CD4-positive, alpha-beta T cell treated with Interleukin-1 beta for 1 hour (primary cell): ENCODE results near the gene RETREG1.
"Not testable (repeated sequence)": the region's sequence is repeated elsewhere in the genome, so short reads cannot be mapped to it uniquely, and the experiment has no call there.

Source experiments
- DNase-seq, 2 donors: peaks; one replicate each; pipeline ENCODE4 v3.0.0-alpha.2; 2020 to 2022

The RETREG1 gene

DNA sequence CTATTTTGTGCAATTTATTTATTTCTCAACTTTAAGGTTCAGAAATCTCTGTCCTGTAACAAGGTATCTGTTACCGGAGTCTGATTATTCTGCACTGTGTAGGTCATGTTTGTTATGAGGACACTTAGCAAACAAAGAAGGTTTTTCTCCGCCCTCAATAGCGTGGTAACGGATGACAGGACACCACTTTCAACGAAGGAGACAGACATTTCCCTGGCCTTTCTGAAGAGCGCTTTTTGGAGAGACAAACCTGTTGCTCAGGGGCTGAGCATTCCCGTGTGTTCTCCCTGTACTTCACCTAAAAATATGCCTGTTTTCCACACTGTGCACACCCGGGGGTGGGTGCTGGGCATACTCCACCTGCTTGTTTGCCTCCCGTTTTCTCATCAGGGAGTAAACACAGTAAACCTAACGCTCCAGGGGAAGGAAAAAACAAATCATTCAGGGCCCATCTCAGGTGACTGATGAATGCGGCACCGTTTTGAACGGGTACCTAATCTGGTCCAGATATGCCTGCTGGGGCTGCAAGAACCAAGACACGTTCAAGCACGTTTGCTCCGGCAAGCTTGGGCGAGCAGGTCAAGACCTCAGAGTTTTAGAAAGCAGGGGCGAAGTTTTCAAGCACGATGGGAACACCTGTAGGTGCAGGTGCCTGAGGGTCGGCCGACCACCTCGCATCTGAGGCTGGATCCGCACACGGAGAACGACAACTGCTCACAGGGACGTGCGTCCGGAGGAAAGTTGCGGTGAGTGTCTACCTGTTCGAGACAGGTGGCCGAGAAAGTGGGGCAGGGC is 859 bp downstream of the RETREG1 start:
- DNase-seq, result peak in 1 of 2 donors; percentile 12

DNA sequence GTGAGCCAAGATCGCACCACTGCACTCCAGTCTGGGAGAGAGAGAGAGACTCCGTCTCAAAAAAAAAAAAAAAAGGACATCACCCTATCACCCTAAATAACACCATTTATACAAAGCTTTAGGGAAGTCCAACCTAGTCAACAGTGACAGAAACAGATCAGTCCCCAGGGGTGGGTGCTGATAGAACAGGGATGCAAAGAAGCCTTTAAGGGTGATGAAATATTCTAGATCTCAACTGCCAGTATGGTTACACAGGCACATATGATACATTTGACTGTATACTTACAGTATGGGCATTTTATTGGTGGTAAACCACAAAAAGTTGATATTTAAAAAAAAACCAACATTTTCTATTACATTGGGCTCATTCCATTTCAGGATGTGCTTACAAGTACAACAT is 4.8 kb downstream of the RETREG1 start:
- no peak for DNase-seq

DNA sequence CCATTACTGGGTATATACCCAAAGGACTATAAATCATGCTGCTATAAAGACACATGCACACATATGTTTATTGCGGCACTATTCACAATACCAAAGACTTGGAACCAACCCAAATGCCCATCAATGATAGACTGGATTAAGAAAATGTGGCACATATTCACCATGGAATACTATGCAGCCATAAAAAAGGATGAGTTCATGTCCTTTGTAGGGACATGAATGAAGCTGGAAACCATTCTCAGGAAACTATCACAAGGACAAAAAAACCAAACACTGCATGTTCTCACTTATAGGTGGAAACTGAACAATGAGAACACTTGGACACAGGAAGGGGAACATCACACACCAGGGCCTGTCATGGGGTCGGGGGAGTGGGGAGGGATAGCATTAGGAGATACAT is 5.9 kb downstream of the RETREG1 start:
- not testable (repeated sequence) for DNase-seq

DNA sequence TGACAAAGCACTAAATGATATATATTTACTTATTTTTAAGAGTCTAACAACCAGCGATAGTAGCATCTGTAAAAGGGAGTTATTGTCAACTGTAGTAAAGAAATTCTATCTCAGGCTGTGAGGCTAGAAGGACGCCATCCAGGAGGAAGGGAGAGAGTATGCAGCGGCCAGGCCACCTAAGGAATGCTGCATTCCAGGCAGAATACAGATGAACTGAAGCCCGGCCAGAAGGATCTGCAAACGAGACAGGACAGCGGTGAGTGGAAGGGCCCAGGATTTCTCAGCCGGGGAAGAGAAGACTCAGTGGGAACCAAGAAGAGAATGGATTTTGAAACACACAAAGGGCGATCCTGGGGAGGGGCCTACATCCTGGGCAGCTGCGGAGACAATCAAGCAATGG is 7.4 kb downstream of the RETREG1 start:
- no peak for DNase-seq

DNA sequence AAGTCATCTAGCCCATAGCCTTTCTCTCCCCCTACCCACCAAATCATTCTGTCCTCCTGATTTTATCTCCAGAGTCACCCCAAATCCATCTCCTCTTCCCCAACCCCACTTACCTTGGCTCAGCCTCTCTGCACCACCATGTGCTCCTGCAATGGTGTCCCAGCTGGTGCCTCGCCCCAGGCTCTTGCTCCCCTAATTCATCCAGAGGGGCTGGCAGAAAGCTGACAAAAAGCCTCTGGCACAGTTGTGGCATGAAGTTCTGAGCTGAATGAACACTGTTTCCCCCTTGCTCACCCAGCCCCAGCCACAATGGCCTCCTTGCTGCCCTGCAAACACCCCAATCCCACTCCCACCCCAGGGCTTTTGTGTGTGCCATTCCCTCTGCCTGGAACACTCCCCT is 10.2 kb downstream of the RETREG1 start:
- DNase-seq, result no peak

DNA sequence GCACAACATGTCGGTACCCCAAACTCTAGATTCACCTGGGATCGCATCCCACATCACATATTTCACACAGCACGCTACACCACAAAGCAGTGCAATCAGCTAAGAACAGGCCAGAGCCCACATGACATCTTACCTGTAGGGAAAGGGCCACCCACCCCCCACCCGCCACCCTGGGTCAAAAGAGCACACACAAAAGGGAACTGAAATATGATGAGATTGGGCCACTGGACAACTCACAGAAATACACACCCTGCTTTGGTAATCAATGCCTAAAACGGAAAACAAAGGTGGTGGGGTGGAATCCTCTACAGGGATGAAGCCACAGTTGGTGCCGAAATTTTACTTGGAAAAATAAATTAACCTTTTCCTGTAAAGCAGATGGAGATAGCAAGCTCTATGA is 13.1 kb downstream of the RETREG1 start:
- DNase-seq, result no peak

DNA sequence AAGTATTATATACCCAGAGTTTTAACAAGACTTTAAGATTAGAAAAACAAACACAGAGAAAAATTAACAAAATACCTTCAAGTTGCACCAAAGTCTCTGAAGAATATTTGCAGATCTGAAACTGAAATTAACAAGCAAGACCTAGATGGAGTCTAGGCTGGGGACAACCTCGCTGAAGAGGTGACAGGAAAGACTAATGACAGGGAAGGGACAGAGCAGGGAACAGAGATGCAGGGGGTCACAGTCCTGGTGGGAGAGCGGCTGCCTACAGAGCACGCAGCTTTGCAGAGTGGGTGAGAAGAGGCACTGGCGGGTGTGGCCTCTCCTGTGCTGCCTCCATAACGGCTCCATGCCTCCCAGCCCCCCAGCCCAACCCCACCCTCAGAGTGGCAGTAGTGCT is 13.5 kb downstream of the RETREG1 start:
- no peak for DNase-seq

DNA sequence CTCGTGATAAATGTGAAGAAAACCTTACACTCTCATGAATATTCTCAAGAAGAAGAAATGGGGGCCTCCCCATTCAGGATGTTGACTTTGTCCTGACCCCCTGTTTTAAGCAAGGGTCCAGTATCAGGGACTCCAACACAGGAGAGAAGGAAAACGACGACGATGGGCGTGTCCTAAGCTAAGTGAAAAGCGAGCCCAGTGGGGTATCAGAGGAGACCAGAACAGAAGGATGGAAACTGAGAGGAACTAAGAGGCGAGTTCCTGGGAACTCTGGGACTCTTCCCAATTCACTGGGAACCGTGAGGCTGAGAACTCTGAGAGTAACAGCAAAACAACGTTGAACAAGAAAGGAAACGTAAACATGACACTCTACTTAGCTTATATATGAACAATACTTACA is 14.6 kb downstream of the RETREG1 start:
- no peak for DNase-seq

DNA sequence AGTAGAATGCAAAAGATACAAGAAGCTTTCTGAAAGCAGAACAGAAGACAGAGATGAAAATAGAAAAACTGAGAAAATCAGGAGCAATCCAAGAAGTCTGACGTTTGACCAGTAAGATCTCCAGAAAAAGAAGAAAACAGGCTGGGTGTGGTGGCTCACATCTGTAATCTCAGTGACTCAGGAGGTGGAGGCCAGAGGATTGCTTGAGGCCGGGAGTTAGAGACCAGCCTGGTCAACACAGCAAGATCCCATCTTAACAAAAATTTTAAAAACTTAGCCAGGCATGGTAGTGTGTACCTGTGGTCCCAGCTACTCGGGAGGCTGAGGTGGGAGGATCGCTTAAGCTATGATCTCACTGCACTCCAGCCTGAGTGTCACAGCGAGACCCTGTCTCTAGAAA is 15.9 kb downstream of the RETREG1 start:
- no peak for DNase-seq

DNA sequence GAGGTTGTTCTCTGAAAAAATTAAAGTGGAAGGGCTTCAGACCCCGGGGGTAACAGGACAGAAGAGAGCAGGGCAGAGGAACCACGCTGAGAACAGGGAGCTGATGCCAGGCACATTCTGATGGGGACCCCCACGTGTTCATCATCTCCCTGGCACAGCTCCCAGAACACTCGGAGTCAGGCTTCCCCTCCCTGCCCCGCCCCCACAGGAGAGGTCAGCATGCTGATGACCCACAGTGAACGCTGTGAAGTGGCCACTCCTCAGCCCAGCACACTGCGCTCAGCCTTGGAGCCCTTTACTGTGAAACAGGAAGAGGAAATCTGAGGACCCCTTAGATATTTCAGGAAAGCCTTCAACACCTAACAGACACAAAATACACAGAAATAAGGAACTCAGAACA is 16.4 kb downstream of the RETREG1 start:
- peak in 1 of 2 donors; percentile 26 for DNase-seq

DNA sequence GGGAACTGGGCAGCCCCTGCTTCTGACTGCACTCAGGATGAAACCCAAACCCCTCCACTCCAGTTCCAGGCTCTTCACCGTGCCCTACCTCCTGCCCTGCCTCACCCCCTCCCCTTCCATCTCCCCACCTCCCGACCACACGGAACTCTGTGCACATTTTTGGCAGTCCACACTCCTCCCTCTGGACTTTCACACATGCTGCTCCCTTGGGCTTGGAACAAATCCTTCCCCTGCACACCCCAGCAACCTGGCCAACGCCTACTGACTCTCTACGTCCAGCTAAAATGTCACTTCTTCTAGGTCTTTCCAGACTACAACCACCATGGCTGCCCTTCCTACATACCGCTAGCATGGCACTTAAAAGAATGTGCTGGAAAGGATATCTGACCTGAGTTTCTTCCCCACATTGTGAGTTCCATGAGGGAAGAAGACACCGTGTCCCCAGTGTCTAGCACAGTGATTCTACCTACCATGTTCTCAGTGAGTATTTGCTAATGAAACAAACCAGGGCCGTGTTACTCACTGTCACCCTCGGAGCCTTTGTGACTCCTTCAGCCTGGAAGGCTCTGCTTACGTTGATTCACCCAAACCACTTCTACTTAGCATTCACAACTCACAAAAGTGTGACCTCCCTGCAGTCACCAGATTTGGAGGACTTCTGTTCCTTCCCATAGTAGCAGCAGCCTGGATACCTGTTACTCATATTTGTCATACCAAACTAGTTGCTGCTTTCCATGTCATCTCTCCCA is 18.7 kb downstream of the RETREG1 start:
- DNase-seq, result no peak

DNA sequence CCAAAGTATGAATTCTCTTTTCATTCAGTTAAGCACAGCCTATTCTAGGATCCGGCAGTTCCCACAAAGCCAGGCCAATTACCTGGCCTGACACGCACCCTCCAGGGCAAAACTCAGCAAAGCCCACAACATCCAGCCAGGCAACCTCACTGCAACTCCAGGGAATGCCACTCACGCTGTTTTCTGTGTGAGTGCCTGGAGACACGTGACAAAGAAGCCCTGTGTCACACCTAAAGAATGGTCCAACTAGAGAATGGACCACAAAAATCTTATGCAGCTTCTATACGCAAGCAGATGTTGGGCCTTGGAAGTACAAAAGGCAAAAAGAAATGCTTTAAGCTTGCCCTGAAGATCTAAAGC is 20.2 kb downstream of the RETREG1 start:
- DNase-seq, result no peak

DNA sequence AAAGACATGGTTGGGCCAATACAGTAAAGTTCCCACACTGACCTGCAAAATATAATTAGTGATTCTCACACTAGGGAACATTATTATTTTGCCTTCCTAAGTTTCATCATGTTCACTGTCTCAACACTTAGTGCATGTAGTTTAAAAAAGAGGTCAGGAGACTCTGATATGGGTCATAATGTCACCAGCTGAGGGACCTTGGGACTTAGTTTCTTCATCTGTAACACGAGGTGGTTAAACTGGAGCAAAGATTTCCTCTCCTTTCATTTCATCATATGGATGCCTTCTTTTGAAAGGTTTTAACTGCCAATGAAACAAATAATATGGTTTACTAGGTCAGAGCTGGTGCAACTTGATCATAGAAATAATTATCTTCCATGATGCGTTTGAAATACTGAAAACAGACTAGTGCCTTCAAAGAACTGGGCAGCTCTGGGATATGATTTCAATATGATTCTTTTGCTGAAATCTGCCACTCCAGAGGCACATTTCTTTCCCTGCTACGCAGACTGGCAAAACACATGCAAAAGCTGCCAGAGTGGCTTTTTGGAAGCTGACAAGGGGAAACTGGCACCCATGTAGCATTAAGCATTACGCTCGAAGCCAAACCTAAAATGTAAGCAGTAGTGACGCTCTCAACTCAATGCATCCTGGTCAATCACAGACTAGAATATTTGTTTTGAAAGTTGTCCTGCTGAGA is 20.8 kb downstream of the RETREG1 start:
- DNase-seq, result no peak

DNA sequence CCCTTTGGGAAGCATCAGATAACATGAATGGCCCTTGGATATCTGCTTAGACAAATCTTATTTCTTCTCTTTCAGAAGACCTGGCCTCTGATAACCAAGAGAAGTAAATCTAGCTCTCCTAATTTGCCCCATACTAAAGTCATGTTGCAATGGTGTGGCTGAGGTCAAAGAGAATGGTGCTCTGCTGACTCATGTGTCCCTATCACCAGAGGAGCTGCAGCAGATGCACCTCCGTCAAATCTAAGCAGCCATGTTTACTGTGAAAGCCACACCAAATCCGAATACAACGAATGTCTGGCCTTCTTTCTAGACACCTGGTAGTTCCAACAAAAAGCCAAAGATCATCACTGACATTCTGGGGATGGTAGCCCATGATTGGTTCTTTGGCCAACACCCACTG is 23.2 kb downstream of the RETREG1 start:
- DNase-seq, result no peak

DNA sequence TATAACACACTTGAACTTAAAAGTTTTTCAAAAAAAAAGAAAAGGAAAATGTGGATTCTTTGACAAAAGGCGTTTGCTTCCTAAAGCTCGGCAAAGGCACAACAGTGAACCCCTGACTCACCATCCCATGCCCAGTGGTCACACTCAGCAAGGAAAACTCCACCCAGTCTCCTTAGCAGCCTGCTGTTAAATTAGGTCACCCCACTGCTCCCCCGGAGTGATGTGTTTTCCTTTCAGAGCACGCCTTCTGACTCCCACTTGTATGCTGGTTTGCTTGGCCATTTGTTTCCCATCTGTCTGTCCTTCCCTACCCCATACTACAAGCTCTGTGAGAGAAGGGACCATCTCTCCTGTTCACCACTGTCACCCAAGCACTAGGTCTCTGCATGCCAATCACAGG is 23.8 kb downstream of the RETREG1 start:
- DNase-seq, result no peak

DNA sequence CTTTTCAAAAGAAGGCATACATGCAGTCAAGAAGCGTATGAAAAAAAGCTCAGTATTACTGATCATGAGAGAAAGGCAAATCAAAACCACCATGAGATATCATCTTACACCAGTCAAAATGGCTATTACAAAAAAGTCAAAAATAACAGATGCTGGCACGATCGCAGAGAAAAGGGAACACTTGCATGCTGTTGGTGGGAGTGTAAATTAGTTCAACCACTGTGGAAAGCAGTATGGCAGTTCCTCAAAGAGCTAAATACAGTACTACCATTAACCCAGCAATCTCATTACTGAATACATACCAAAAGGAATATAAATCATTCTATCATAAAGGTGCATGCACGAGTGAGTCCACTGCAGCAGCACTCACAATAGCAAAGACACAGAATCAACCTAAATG is 24.5 kb downstream of the RETREG1 start:
- DNase-seq, result no peak

DNA sequence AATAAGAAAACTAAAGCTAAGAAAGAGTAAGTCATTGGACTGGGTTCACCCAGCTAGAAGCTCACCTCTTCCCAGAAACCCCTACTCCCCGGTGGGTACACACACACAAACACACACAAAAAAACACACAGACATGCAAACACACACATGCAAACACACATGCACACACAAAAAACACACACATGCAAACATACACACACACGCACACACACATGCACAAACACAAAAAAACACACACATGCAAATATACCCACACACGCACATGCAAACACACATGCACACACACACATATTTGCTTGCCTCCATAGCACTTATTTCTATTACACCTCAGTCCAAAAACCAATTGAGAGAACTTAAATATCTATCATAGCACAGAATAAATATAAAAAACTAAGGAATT is 26.1 kb downstream of the RETREG1 start:
- DNase-seq, result no peak

DNA sequence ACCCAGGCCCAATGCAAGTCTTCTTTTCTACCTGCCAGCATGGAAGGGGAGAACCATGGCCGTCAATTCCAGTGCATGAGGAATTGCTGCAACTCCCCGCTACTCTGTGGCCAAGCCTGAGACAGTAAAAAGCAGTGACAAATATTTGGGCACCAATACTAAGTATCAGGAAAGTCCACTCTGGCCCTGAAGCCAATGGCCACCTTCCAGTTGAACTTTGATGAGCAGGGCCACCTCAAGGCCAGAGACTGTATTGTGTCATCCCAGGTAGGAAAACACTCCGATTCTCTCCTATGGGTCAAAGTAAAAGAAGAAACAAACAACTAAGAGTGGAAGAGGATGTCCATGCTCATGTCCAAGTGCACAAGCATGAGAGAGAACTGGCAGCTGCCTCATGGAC is 27.1 kb downstream of the RETREG1 start:
- DNase-seq, result no peak

DNA sequence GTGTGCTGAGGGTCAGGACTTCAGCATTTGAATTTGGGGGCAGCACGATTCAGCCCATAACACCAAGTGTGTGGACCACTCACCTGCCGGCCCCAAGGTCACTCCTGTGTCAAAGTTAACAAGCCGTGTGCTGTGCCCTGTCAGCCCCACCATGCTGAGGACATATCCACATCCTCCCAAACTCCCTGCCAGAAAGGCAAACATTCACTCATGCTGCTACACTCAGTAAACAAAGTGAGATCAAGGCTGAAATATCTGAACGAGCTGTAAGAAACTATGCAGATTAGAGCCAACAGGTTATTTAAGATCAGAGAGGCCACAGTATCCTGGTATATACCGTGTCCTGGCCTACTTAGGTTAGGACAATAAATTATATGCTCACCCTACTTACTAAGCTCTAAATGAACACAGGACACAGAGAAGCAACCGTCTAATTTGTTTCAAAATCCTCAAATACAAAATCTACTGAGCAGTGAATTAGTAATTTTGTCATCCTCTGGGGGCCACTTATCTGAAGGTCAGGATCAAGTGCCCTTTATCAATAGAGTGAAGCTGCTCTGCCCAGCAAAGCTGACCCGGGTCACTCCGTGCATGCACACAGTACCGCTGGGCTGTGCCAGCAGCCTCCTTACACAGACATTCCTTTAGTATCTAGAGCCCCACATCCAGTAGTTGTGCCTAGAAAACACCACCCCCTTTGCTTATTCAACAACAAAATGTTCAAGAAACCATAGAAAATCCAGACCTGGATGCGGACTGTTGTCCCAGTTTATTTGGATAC is 28.2 kb downstream of the RETREG1 start:
- DNase-seq, result no peak

DNA sequence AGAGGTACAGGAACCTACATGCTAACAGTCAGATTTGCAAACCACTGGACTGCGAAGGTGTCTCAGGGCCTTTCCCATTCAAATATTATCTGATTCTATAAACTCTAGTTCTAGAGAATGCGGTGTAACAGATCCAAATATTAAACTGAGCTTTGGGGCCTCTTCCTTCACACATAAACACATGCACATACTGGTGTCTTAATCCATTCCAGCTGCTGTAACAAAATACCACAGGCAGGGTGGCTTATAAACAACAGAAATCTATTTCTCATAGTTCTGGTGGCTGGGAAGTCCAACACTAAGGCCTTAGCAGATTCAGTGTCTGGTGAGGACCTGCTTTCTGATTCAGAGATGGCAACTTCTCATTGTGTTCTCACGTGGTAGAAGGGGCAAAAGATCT is 30.2 kb downstream of the RETREG1 start:
- no peak for DNase-seq

DNA sequence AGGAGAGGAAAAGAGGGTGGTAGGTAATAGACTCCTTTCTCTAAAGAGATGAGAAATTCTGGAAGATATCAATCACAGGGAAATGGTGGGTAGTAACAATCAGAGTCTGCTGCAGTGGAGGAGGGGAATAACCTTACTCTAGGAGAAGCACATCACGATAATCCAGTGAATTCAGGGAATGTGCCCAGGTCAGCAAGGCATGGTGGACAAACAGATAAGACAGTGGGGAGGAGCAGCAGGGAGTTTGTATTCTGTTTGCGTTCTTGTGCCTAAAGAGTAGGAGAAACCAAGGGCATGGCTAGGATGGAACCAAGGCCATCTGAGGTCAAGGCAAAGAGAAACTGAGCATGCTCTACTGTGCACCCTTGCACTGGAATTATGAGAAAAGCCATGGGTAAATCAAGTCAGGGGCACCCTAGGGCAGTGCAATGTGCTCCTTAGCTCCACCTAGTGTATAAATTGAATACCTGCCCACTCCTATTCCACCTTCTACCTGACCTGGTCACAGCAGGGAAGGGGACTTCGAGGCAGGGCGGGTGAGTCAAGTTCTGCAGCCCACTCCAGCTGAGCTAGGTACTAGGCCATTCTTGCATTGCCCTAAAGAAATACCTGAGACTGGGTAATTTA is 31.6 kb downstream of the RETREG1 start:
- DNase-seq, result peak in 1 of 2 donors; percentile 5

DNA sequence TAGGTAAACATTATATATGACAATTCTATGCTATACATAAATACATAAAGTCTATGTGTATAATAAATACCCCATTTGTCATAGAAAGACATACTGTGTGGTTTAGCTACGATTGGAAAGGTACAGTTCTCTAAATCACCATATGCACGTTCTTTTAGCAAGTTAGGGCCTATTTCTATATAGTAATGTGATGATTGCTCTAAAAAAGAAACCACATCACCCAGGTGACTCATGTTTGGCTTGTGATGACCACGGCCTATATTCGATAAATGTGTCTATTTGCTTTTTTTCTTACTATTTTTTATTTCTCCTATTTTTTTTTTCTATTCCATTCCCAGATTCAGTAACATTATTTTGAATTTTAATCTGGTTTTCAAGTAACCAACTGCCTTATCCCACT is 34.7 kb downstream of the RETREG1 start:
- no peak for DNase-seq

DNA sequence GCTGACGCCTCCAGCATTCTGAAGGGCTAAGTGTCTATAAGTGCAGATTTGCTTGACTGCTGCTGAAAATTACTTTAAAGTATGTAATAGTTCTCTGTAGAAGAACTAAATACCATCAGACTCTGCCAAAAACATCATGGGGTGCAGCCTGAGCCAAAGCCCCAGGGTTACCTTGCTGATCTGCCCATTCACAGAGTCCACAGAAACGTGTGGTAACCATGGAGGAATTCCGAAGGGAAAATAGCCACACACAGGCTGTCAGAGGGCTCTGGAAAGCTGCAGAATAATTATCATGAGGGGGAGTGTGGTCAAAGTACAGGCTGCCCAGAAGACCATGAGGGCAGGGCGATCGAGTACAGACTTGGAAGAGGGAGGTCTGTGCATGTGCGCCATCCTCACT is 36.4 kb downstream of the RETREG1 start:
- no peak for DNase-seq
